Measurements from ENCODE around the gene AARSD1.
"Not testable (repeated sequence)": the region's sequence is repeated elsewhere in the genome, so short reads cannot be mapped to it uniquely, and the experiment has no call there.

The AARSD1 gene

DNA sequence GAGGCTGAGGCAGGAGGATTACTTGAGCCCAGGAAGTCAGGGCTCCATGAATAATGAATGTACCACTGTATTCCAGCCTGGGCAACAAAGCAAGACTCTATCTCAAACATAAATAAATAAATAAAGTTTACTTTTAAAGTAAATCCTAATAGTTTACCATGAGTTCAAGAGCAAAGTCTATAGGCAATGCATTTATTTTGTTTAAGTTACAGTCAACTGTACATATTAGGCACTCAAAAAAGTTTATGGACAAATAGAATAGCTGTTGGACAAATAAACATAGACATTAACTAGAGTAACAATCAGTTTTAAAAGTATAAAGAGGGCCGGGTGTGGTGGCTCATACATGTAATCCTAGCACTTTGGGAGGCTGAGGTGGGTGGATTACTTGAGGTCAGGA lies 3.7 kb upstream of the AARSD1 start:
- no peak for TF ChIP-seq ZNF274 (IDR thresholded peaks at IDR 0.05; ENCODE audit: low read depth, low read length)
- H3K4me3 ChIP-seq (ENCODE audit: low read length): no peak overlapping the region

DNA sequence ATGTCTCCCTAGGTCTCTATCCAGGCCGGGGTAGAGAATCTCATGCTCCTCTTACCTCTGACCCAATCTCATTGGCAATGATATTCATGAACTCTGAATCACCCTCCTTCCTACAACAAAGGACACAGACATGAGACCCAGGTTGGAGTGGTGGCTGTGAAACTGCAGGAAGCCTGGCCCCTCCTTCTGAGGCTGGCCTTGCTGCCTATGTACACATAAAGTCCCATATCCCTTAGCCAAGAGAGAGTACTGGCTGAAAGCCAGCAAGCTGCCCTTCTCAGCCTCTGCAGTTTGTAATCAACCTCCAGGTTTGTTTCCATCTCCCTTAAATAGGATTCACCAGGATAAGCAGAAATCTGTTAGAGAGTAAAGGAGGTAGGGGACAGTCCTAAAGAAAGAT lies 10.6 kb downstream of the AARSD1 start:
- no peak for TF ChIP-seq ZNF274 (IDR thresholded peaks at IDR 0.05; ENCODE audit: low read depth, low read length)
- no peak overlapping the region for H3K4me3 ChIP-seq (ENCODE audit: low read length)

DNA sequence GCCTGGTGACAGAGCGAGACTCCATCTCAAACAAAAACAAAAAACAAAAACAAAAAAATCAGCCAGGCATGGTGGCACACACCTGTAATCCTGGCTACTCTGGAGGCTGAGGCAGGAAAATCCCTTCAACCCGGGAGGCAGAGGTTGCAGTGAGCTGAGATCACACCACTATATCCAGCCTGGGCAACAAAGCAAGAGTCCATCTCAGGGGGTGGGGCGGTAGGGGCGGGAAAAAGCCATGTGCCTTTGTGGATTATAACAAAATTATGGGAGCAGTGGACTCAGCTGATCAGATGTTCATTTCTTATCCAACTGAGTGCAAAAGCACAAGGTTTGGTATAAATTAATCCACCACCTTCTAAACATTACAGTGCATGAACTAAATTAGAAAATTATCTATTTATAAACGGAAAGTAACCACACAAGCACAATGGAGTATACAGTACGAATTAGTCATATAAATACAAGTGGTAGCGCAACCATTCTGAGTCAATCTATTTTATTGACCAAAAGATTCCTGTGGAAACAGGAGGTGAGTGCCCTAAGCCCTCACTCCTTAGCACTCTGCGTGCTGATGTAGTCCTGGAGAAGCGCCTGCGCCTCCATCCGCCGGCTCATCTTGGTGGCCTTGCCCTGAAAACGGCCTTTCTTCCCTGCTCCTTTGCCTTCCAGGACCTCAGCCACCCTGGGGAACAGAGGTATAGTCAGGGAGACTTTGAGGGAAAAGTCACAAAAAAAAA lies 14.0 kb downstream of the AARSD1 start:
- no peak for TF ChIP-seq ZNF274 (IDR thresholded peaks at IDR 0.05; ENCODE audit: low read depth, low read length)
- H3K4me3 ChIP-seq (ENCODE audit: low read length): no peak overlapping the region

DNA sequence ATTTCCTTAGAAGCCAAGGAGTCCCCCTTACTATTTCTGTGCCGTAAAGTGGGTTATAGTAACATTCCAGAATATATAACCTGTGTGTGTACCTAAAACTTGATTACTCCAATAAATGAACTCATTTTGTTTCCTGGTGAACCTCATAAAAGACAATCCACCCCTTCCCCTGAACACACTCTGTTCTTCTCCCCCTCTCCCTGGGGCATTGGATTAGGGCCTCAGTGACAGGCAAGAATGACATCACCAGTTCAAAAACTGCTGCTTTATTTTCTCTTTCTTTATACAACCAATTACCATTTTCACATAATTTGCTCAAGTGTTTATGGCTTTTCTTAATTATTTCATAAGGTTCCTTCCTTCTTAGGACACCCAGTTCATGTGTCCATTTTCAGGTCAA lies 17.4 kb downstream of the AARSD1 start:
- TF ChIP-seq ZNF274 (IDR thresholded peaks at IDR 0.05; ENCODE audit: low read depth, low read length): no peak
- H3K4me3 ChIP-seq (ENCODE audit: low read length): no peak overlapping the region

DNA sequence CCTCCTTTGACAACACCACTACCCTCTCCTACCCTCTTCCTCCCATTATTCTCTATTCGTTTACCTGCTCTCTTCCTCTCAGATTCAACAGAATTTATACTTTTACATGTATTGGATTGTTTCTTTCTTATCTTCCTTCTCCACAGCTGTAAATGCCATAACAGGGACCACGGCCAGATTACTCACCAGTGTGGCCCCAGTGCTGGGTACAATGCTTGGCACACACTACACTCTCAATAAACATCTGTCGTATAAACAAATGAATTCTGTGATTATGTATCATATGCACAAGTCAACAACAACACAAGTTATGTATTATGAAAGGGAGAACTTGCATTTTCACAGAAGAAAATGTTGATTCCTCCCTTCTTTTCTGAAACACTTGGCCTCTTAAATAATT lies 20.0 kb downstream of the AARSD1 start:
- no peak for TF ChIP-seq ZNF274 (IDR thresholded peaks at IDR 0.05; ENCODE audit: low read depth, low read length)
- H3K4me3 ChIP-seq (ENCODE audit: low read length): no peak overlapping the region

DNA sequence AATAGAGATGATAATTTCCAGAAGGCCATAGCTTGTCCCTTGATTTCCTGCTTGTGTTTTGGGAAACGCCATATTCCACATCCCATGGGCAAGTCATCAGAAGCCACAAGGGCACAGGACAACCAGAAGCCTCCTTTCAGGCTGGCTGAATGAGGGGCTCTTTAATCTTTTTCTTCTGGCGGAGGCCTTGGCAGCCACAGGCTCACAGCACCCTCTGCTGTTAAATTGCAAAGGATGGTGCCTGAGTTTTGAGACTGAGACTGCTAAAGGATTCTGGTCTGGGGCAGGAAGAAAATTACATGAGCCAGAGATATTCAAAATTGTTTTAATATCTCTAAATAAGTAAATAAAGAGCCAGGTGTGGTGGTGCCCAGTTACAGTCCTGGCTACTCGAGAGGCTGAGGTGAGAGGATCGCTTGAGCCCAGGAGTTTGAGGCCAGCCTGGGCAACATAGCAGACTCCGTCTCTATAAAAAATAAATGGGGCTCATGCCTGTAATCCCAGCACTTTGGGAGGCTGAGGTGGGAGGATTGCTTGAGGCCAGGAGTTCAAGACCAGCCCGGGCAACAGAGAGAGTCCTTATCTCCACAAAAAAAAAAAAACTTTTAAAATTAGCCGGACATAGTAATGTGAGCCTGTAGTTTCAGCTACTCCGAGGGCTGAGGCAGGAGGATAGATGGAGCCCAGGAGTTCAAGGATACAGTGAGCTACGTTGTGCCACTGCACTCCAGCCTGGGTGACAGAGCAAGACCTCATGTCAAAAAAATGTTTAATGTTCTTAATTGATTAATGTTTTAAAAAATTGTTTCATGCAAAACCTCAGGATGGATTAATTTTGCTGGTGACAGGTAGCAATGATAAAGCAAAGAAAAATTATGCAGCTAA lies 26.3 kb downstream of the AARSD1 start:
- H3K4me3 ChIP-seq (ENCODE audit: low read length): no peak overlapping the region
- TF ChIP-seq ZNF274 (IDR thresholded peaks at IDR 0.05; ENCODE audit: low read depth, low read length): no peak

DNA sequence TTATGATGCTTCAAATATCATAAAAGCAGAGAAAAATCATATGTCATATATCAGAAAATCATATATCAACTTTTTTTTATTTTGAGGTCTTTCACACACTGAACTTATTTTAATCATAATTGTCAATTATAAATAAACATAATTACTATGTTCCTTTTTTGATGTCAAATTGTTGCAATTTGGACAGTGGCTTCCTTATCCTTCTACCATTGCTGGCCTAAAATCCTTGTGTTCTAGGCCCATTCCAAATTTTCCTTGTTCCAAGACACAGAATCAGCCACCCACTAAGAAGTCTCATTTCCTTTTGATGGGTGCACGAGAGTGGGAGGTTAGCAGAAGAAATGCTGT lies 34.8 kb downstream of the AARSD1 start:
- TF ChIP-seq ZNF274 (IDR thresholded peaks at IDR 0.05; ENCODE audit: low read depth, low read length): no peak
- no peak overlapping the region for H3K4me3 ChIP-seq (ENCODE audit: low read length)

DNA sequence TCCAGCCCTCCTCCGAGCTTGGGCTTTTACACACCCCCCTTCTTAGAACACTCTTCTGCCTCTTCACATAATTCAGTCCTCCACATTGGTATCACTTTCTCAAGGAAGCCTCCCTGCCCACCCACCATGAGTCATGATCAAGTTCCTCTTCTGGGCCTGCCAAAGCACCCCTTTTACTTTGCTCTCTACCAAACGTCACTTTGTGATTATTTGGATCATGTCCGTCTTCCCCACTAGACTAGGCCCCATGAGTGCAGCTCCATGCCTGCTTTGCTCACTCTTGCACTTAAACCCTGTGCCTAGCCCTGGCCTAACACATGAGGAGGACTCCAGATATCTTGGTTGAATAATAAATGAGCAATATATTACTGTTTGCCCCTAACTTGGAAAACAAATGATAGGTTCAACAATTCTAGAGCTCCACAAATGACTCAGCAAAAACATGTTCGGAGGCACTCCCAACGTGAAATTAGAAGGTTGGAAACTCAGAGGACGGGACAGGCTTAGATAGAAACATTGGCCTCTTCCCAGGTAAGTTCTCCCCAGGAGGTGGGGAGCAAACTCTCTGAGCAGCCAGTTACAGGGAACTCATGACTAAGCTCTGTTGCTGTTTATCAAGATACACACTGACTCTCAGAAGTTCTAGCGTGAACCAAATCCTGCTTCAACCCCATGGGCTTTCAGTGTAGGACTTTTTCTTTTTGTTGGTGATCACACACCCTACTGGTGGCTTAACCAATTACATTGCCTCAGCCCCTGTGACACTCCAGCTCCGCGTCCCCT lies 35.3 kb downstream of the AARSD1 start:
- no peak for TF ChIP-seq ZNF274 (IDR thresholded peaks at IDR 0.05; ENCODE audit: low read depth, low read length)
- H3K4me3 ChIP-seq (ENCODE audit: low read length): no peak overlapping the region

DNA sequence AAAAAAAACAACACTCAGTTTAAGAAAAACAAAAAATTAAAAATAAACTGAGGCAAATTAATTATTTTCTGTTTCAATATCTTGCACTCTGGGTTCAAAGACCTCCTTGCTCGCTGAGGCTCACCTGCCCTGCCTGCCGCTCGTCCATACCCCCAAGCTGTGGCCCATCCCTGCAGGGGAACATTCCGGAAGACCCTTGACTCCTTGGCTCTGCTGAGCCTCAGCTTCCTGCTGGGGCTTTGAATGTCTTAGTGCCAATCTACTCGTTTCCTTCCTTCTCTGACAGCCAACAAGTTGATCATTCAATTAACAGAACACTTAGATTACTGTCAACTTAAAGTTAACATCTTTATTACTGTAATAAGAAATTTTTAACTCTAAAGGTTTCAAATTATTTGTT lies 39.4 kb downstream of the AARSD1 start:
- no peak overlapping the region for H3K4me3 ChIP-seq (ENCODE audit: low read length)
- TF ChIP-seq ZNF274 (IDR thresholded peaks at IDR 0.05; ENCODE audit: low read depth, low read length): no peak

DNA sequence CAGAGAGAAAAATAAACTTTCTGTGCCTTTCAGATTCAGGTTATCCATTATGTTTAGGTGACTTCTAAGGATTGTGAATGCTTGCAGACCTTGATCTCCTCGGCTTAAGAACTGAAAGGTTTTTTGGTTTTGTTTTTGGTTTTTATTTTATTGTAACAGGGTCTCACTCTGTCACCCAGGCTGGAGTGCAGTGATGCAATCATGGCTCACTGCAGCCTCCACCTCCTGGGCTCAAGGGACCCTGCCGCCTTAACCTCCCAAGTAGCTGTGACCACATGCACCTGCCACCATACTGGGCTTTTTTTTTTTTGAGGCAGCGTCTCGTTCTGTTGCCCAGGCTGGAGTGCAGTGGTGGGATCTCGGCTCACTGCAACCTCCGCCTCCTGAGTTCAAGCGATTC lies 40.8 kb downstream of the AARSD1 start:
- not testable (repeated sequence) for H3K4me3 ChIP-seq (ENCODE audit: low read length)

DNA sequence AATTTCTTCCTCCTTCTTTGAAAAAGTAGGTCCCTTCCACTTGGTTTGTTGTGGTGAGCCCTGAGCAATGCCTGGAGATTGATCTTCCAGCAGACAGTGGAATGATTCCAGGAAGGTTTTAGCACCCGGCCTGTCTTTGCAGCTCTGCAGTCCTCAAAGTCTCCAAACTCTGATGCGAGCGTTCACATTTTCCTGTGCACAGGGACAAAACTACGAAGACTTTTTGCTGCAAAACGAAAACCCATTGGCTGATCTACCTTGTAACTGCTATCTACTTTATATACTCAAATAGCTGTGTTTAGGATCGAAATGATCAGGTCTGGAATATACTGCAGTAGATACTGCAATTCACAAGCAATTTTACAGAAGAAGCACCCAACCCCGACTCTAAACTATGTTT lies 42.0 kb downstream of the AARSD1 start:
- TF ChIP-seq ZNF274 (IDR thresholded peaks at IDR 0.05; ENCODE audit: low read depth, low read length): no peak
- H3K4me3 ChIP-seq (ENCODE audit: low read length): no peak overlapping the region

DNA sequence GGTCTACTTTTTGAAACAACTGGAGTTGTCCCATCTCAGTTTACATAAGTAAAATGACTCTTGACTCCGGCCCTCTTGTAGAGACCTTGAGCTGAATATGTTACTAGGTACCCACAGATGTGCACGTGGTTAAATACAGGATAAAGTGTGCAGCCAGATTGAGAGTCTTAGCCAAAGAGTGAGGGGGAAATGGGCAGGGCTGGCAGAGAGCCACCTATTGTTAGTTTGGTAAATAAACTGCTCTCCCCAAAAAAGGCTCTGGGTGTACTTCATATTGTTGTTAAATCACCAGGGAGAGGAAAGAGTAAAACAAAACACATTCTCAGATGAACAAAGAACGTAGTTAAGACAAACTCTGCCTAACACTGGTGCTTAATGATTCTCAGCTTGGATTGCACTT lies 43.3 kb downstream of the AARSD1 start:
- H3K4me3 ChIP-seq (ENCODE audit: low read length): no peak overlapping the region
- TF ChIP-seq ZNF274 (IDR thresholded peaks at IDR 0.05; ENCODE audit: low read depth, low read length): no peak

DNA sequence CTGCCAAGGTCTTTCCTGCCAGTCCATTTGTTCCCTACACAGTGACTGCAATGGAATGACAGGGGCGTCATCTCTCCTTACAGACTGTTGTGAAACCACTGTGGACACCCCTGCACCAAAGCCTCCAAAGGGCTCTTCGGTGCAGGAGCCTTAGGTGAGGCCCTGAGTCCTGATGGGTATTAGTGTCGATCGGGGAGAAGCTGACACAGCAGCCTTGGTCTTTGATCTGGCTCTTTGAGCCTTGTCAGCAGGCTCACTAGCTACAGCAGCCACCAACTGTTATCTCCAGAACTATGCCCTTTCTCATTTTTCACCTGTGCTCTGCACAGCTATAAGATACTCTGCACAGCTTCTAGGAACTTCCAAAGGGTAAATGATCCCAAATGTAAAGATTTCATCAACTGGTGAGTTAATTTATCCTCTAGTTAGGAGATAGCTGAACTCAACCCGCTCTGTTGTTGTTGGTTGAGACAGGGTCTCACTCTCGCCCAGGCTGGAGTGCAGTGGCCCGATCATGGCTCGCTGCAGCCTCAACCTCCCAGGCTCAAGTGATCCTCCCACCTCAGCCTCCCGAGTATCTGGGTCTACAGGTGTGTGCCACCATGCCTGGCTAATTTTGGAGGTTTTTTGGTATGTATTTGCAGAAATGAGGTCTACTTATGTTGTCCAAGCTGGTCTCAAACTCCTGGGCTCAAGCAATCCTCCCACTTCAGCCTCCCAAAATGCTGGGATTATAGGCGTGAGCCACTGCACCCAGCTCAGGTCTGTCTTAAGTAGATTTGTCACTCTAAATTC lies 44.0 kb downstream of the AARSD1 start:
- TF ChIP-seq ZNF274 (IDR thresholded peaks at IDR 0.05; ENCODE audit: low read depth, low read length): no peak
- no peak overlapping the region for H3K4me3 ChIP-seq (ENCODE audit: low read length)

DNA sequence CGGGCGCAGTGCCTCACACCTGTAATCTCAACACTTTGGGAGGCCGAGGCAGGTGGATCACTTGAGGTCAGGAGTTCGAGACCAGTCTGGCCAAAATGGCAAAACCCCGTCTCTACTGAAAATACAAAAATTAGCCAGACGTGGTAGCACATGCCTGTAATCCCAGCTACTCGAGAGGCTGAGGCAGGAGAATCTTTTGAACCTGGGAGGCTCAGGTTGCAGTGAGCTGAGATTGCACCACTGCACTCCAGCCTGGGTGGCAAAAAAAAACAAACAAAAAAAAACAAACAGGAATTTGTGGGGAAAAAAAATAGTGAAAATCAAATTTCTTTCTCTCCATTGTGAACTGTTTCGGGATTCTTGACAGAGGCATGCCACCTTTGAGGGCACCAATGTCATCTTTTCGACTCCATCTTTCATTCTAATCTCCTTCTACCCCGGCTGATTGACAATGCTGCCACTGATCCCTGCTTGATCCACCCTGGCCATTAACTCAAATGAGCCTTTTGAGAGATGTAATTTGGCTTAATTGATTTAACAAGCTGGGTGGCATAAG lies 44.7 kb downstream of the AARSD1 start:
- H3K4me3 ChIP-seq (ENCODE audit: low read length): not testable (repeated sequence)

Data from GM08714 (cell line).